Fibroblast of pulmonary artery (primary cell): ENCODE measurements around the gene CDKL1.
"Not testable (repeated sequence)": the region's sequence is repeated elsewhere in the genome, so short reads cannot be mapped to it uniquely, and the experiment has no call there.

ENCODE experiments used
- DNase-seq: peaks from one replicate; pipeline ENCODE4 v3.0.0-alpha.2; 2010; ENCODE audit warnings: low read depth
- H3K4me3 ChIP-seq: replicated peaks from 2 replicates; pipeline ENCODE4 v1.5.1; 2011; ENCODE audit warnings: low read depth, mild to moderate bottlenecking, control low read depth, low read length, moderate library complexity
- TF ChIP-seq, protein P1 (sequence below): IDR thresholded peaks from 2 replicates; pipeline ENCODE4 v1.5.1; 2011; ENCODE audit warnings: mild to moderate bottlenecking, control low read depth, low read length, inconsistent platforms; ENCODE audit errors: missing control alignments

The CDKL1 gene

DNA sequence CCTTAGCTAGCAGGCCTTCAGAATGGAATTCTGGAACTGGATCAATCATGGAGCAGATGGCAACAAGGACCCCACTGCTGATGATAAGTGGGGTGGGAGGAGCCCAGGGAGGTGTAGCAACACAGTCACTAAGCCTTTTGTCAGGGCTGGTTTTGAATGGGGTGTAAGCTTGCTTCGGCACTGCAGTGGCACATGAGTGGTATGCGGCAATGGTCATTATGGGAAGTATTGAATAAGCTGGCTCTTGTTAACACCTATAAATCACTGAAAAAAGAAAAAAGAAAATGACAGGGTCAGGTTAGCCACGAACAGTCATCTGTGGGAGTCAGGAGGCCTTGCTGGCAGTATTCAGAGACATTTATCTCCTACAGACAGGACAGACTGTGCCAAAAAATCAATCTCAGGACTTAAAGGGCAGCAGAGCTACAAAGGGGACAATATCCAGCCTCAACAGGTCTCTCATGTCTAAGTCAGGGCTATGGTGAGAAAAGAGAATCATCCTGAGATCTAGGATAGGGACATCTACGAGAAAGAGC, 19.1 kb downstream of the CDKL1 start:
- TF ChIP-seq, protein P1, sequence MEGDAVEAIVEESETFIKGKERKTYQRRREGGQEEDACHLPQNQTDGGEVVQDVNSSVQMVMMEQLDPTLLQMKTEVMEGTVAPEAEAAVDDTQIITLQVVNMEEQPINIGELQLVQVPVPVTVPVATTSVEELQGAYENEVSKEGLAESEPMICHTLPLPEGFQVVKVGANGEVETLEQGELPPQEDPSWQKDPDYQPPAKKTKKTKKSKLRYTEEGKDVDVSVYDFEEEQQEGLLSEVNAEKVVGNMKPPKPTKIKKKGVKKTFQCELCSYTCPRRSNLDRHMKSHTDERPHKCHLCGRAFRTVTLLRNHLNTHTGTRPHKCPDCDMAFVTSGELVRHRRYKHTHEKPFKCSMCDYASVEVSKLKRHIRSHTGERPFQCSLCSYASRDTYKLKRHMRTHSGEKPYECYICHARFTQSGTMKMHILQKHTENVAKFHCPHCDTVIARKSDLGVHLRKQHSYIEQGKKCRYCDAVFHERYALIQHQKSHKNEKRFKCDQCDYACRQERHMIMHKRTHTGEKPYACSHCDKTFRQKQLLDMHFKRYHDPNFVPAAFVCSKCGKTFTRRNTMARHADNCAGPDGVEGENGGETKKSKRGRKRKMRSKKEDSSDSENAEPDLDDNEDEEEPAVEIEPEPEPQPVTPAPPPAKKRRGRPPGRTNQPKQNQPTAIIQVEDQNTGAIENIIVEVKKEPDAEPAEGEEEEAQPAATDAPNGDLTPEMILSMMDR = no peak
- no peak for DNase-seq
- no peak overlapping the region for H3K4me3 ChIP-seq

- H3K4me3 ChIP-seq = no peak overlapping the region
- no peak for DNase-seq
- TF ChIP-seq, protein P1 = no peak
Measured at GRCh38 chr14:50375760-50376159, 20.9 kb downstream of the CDKL1 start.

- DNase-seq = no peak
- TF ChIP-seq, protein P1 = no peak
Measured at GRCh38 chr14:50373959-50374358, 22.7 kb downstream of the CDKL1 start.

GRCh38 chr14:50371546-50371945, 25.1 kb downstream of the CDKL1 start:
- H3K4me3 ChIP-seq = no peak overlapping the region
- DNase-seq = no peak
- TF ChIP-seq, protein P1 = no peak

More at GRCh38 chr14:50373959-50374358, 22.7 kb downstream of the CDKL1 start:
- H3K4me3 ChIP-seq = no peak overlapping the region

- DNase-seq = no peak
- TF ChIP-seq, protein P1 = no peak
Measured at GRCh38 chr14:50366589-50366988, 30.1 kb downstream of the CDKL1 start.

DNA sequence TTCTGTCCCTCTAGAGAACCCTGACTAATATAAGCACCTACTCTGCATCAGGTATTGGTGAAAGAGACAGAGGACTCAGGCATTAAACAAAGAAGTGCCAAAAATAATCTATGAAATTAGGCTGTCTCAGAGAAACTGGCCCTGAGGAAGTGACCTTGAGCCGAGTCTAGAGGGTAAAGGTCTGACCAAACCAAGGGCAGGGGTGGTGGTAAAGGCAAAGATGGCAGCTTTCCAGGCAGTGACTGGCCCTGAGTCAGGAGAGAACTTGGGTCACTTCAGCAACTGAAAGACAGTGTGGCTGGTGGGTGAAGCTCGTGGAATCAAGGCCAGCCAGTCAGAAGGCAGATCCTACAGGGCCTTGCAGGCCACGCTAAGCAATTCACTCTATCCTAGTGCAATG, 30.6 kb downstream of the CDKL1 start:
- TF ChIP-seq, protein P1 = no peak
- no peak overlapping the region for H3K4me3 ChIP-seq
- DNase-seq = no peak

More at GRCh38 chr14:50366589-50366988, 30.1 kb downstream of the CDKL1 start:
- no peak overlapping the region for H3K4me3 ChIP-seq

- not testable (repeated sequence) for DNase-seq, H3K4me3 ChIP-seq
Measured at GRCh38 chr14:50365572-50365971, 31.1 kb downstream of the CDKL1 start.

- DNase-seq = no peak
- TF ChIP-seq, protein P1 = no peak
Measured at GRCh38 chr14:50364792-50365191, 31.9 kb downstream of the CDKL1 start.

More at GRCh38 chr14:50364792-50365191, 31.9 kb downstream of the CDKL1 start:
- H3K4me3 ChIP-seq = no peak overlapping the region
